MCF 10A (cell line): ENCODE data around the gene ZNF724. TPM values are rescaled to one million over a fixed set of nuclear protein-coding genes. Genes with fewer than 3 reads are reported as not detected.
A peak's percentile ranks its signal among the peaks of the same experiment; 100 is the strongest.
"Not testable (repeated sequence)": the region's sequence is repeated elsewhere in the genome, so short reads cannot be mapped to it uniquely, and the experiment has no call there.

Experiments used
- BruUV-seq: library from RNA; stranded (reverse); fragments of 400-500 nt; replicated peaks from 2 replicates; lab custom pipeline; 2021; lab: Mats Ljungman, UMichigan
- CTCF ChIA-PET: fragments of 300-600 bp; sonication (Branson Sonifier 250); formaldehyde crosslinking; extraction: SDS; loops from one replicate; lab custom pipeline; 2021; ENCODE audit warnings: antibody characterized with exemption, inconsistent platforms; lab: Yijun Ruan, JAX
- POLR2A ChIA-PET: fragments of 300-600, 350-650 bp; sonication (Branson Sonifier 250); formaldehyde crosslinking; extraction: SDS; loops from one replicate; lab custom pipeline; 2020; ENCODE audit warnings: antibody characterized with exemption, inconsistent platforms; lab: Yijun Ruan, JAX
- DNase-seq: peaks from one replicate; pipeline ENCODE4 v3.0.0-alpha.2; 2018; ENCODE audit not compliant: unreplicated experiment
- H3K27ac Mint-ChIP-seq: one replicate; pipeline ENCODE4 v1.8.0; 2022; ENCODE audit warnings: mild to moderate bottlenecking, low read depth, mixed read lengths; ENCODE audit not compliant: unreplicated experiment
- H3K27me3 Mint-ChIP-seq: one replicate; pipeline ENCODE4 v1.8.0; 2022; ENCODE audit warnings: mixed read lengths; ENCODE audit not compliant: insufficient read depth, unreplicated experiment
- H3K36me3 Mint-ChIP-seq: one replicate; pipeline ENCODE4 v1.8.0; 2022; ENCODE audit warnings: mild to moderate bottlenecking, moderate library complexity, mixed read lengths; ENCODE audit not compliant: insufficient read depth, unreplicated experiment
- H3K4me1 Mint-ChIP-seq: one replicate; pipeline ENCODE4 v1.8.0; 2022; ENCODE audit warnings: mixed read lengths; ENCODE audit not compliant: insufficient read depth, unreplicated experiment
- H3K4me3 Mint-ChIP-seq: one replicate; pipeline ENCODE4 v1.8.0; 2022; ENCODE audit warnings: mild to moderate bottlenecking, moderate library complexity, mixed read lengths; ENCODE audit not compliant: unreplicated experiment
- H3K9me3 Mint-ChIP-seq: one replicate; pipeline ENCODE4 v1.8.0; 2022; ENCODE audit warnings: mixed read lengths; ENCODE audit not compliant: unreplicated experiment
- intact Hi-C: fragments of 100-400 bp; cut with micrococcal nuclease; formaldehyde crosslinking; loops from 2 replicates; pipeline ENCODE4 v1.14.1; 2022
- total RNA-seq: library from RNA; stranded (reverse); gene quantifications from 2 replicates; pipeline ENCODE4 v1.2.3, GENCODE V29; 2022
- TF ChIP-seq, protein P1 (sequence below): fragments of 200-600 bp; IDR thresholded peaks from one replicate; pipeline ENCODE4 v1.8.0; 2022; ENCODE audit warnings: antibody characterized with exemption, mild to moderate bottlenecking; ENCODE audit not compliant: unreplicated experiment

Gene ZNF724
- total RNA-seq, 1 experiment from 2014 or later, result 6.9 TPM

DNA sequence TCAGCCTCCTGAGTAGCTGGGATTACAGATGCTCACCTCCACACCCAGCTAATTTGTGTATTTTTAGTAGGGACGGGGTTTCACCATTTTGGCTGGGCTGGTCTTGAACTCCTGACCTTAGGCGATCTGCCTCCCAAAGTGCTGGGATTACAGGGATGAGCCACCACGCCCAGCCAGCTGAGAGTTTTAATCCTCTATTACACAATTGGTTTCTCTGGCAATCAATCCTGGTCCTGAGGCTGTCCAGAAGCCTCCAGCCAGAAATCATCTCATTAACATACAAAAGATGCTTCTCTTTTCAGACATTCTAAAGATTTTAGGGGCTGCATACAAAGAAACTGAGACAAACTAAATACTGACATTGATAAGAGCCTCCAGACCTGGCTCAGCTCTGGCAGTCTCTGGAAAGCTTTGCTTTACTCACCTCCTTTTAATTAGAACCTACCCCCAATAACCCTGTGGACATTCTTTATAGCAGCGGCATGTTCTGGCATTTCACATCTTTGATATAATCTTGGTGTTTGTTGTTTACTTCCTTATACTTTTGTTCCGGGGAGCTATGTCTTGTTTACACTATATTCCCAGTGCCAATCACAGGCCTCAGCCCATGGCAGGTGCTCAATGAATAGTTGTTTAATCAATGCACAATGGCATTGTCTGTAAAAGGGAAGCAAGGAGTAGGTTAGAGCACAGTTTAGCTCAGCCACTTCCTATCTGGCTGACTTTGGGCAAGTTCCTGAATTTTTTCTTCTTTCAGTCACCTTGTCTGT, 4.1 kb upstream of the ZNF724 start:
- POLR2A ChIA-PET, result interaction anchor here (0.9 kb wide), 1 partner anchor 19 kb away, joined by 3 read pairs; no protein-coding TSS in a partner anchor
- intact Hi-C loops, result no loop called here
- no TSS peak for BruUV-seq
- no peaks in the 10 kb centered on the region for H3K4me1 Mint-ChIP-seq
- H3K27ac Mint-ChIP-seq, result no peak overlapping the region
- DNase-seq, result no peak
- TF ChIP-seq, protein P1, sequence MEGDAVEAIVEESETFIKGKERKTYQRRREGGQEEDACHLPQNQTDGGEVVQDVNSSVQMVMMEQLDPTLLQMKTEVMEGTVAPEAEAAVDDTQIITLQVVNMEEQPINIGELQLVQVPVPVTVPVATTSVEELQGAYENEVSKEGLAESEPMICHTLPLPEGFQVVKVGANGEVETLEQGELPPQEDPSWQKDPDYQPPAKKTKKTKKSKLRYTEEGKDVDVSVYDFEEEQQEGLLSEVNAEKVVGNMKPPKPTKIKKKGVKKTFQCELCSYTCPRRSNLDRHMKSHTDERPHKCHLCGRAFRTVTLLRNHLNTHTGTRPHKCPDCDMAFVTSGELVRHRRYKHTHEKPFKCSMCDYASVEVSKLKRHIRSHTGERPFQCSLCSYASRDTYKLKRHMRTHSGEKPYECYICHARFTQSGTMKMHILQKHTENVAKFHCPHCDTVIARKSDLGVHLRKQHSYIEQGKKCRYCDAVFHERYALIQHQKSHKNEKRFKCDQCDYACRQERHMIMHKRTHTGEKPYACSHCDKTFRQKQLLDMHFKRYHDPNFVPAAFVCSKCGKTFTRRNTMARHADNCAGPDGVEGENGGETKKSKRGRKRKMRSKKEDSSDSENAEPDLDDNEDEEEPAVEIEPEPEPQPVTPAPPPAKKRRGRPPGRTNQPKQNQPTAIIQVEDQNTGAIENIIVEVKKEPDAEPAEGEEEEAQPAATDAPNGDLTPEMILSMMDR, result no peak
- no peak overlapping the region for H3K4me3 Mint-ChIP-seq
- H3K36me3 Mint-ChIP-seq, result no peaks in the 10 kb centered on the region
- CTCF ChIA-PET, result interaction anchor here (0.8 to 0.9 kb wide), 2 partner anchors 10 kb away, joined by 3 to 6 read pairs; no protein-coding TSS in a partner anchor
- H3K27me3 Mint-ChIP-seq, result no peaks in the 10 kb centered on the region
- H3K9me3 Mint-ChIP-seq, result no peaks in the 10 kb centered on the region

DNA sequence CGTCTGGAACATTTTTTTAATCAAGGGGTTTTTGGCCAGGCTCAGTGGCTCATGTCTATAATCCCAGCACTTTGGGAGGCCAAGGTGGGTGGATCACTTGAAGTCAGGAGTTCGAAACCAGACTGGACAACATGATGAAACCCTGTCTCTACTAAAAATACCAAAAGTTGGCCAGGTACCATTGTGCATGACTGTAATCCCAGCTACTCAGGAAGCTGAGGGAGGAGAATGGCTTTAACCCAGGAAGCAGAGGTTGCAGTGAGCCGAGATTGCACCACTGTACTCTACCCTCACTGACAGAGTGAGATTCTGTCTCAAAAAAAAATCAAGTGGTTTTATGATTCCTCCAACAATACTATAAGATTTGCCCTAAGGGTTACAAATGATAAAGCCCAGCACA, 3.1 kb upstream of the ZNF724 start:
- H3K9me3 Mint-ChIP-seq, H3K27ac Mint-ChIP-seq, intact Hi-C loops, H3K4me1 Mint-ChIP-seq, H3K27me3 Mint-ChIP-seq, BruUV-seq, CTCF ChIA-PET, H3K36me3 Mint-ChIP-seq, H3K4me3 Mint-ChIP-seq: not testable (repeated sequence)
- peak; percentile 22 for DNase-seq
- POLR2A ChIA-PET, result interaction anchor here (0.9 kb wide), 1 partner anchor 20 kb away, joined by 3 read pairs; no protein-coding TSS in a partner anchor

DNA sequence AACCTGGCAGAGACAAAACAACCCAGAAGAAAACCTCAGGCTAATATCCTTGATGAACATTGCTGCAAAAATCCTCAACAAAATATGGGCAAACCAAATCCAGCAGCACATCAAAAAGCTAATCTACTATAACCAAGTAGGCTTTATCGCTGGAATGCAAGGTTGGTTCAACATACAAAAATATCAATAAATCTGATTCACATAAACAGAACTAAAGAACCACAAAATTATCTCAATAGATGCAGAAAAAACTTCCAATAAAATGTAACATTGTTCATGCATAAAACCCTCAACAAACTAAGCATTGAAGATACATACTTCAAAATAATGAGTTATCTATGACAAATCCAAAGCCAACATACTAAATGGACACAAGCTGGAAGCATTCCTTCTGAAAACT, 8.8 kb downstream of the ZNF724 start:
- H3K9me3 Mint-ChIP-seq, result peaks cover 19% of the 10 kb centered on the region
- peaks cover 53% of the 10 kb centered on the region for H3K36me3 Mint-ChIP-seq
- intact Hi-C loops, result no loop called here
- BruUV-seq, result no TSS peak
- DNase-seq, result no peak
- CTCF ChIA-PET, result interaction anchor here (0.7 kb wide), 1 partner anchor 9 kb away, joined by 4 read pairs; the partner anchor contains the start of gene ZNF724
- TF ChIP-seq, protein P1, result no peak
- no peak overlapping the region for H3K27ac Mint-ChIP-seq
- H3K4me3 Mint-ChIP-seq, result no peak overlapping the region
- H3K4me1 Mint-ChIP-seq, result no peaks in the 10 kb centered on the region
- POLR2A ChIA-PET, result interaction anchor here (1.1 to 1.7 kb wide), 3 partner anchors 9 to 446 kb away, joined by 4 to 5 read pairs (median 5); partner anchors contain the start of genes ZNF675 and ZNF724
- no peaks in the 10 kb centered on the region for H3K27me3 Mint-ChIP-seq

DNA sequence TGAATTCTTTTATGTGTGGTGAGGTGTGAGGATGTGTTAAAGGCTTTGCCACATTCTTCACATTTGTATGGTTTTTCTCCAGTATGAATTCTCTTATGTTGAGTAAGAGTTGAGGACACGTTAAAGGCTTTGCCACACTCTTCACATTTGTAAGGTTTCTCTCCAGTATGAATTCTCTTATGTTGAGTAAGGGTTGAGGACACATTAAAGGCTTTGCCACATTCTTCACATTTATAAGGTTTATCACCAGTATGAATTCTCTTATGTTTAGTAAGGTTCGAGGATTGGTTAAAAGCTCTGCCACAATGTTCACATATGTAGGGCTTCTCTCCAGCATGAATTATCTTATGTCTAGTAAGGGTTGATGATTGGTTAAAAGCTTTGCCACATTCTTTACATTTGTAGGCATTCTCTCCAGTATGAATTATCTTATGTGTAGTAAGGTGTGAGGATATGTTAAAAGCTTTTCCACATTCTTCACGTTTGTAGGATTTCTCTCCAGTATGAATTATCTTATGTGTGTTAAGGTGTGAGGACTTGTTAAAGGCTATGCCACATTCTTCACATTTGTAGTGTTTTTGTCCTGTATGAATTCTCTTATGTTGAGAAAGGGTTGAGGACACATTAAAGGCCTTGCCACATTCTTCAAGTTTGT, 27.1 kb downstream of the ZNF724 start:
- POLR2A ChIA-PET, result no interaction called here
- Mint-ChIP-seq H3K9me3 (peaks cover 23% of the 10 kb centered on the region), H3K36me3 (peaks cover 53% of the 10 kb centered on the region), H3K27me3 (no peaks in the 10 kb centered on the region), H3K4me3 (no peak overlapping the region), H3K4me1 (no peaks in the 10 kb centered on the region), H3K27ac (no peak overlapping the region)
- TSS peak; percentile 30 for BruUV-seq
- peak; percentile 1 for DNase-seq
- TF ChIP-seq, protein P1, result no peak
- CTCF ChIA-PET, result interaction anchor here (1.0 kb wide), 1 partner anchor 13 kb away, joined by 3 read pairs; no protein-coding TSS in a partner anchor
- intact Hi-C loops, result no loop called here
